Measurements from ENCODE around the gene PKD1L1.
A peak's percentile ranks its signal among the peaks of the same experiment; 100 is the strongest.

Gene PKD1L1

DNA sequence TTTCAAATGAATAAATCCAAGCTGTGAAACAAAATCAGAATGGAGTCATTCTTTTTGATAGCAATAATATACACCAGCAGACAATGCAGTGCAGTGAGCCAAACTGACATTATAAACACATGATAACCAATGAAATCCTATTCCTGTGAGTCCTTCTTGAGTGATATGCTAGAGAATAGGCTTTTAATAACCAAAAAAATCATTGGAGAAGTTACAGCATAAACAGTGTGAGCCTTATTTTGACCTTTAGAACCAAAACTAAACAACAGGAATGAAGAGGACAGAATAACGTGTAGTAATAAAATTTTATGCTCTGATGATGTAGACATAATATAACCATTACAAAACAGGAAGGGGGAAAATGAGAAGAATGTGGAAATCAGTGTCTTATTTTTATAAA is 22.5 kb upstream of the PKD1L1 start:
- H3K4me3 ChIP-seq (ENCODE audit: control insufficient read depth, low read depth, low read length), result no peak overlapping the region
- peak; percentile 21 for DNase-seq (ENCODE audit: low read depth)
- TF ChIP-seq, protein P1, sequence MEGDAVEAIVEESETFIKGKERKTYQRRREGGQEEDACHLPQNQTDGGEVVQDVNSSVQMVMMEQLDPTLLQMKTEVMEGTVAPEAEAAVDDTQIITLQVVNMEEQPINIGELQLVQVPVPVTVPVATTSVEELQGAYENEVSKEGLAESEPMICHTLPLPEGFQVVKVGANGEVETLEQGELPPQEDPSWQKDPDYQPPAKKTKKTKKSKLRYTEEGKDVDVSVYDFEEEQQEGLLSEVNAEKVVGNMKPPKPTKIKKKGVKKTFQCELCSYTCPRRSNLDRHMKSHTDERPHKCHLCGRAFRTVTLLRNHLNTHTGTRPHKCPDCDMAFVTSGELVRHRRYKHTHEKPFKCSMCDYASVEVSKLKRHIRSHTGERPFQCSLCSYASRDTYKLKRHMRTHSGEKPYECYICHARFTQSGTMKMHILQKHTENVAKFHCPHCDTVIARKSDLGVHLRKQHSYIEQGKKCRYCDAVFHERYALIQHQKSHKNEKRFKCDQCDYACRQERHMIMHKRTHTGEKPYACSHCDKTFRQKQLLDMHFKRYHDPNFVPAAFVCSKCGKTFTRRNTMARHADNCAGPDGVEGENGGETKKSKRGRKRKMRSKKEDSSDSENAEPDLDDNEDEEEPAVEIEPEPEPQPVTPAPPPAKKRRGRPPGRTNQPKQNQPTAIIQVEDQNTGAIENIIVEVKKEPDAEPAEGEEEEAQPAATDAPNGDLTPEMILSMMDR (IDR thresholded peaks at IDR 0.05; ENCODE audit: control insufficient read depth, insufficient read depth, low read depth, low read length, missing control alignments), result no peak

DNA sequence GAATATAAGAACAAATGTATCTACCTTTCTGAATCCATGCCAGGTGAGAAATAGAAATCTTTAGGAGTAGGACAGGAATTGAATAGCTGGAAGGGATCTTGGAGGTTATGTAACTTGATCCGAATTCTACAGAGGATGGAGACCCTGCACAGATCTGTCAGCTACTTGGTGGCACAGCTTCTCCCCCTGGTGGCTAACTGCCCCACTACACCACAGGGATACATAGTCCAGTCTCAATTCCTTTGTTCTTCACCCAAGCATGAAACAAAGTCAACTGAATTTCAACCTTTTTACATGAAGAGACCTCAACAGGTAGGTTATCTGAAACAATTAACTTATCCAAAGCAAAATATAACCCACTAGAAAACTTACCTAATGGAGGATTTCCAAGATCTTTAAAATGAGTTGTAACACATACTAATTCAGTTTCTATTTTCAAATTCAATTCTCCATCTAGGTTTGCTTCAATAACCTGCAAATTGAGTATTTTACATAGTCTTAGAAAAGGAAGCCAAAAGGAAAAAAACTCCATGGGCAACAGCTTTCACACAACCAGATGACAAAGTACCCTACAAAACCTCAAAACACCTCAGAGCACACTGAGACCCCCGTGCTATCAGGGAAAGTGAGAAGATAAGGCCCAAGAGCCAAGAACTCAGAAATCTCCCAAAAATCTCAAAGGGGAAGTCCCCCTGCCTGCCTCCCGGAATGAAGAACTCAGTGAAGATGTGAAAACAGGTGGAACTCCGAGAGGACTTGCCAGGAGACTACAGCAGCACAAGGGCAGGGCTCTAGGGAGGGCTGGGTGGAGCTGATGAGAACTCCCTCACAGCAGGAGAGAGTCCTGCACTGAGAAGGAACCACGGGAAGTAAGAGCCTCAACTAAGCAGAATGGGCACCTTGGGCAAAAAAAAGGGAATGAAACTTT is 20.8 kb upstream of the PKD1L1 start:
- no peak for DNase-seq (ENCODE audit: low read depth)
- no peak overlapping the region for H3K4me3 ChIP-seq (ENCODE audit: control insufficient read depth, low read depth, low read length)

GRCh38 chr7:47967708-47968107 is 19.4 kb upstream of the PKD1L1 start:
- TF ChIP-seq, protein P1 (IDR thresholded peaks at IDR 0.05; ENCODE audit: control insufficient read depth, insufficient read depth, low read depth, low read length, missing control alignments), result no peak
- no peak for DNase-seq (ENCODE audit: low read depth)

More for the DNA sequence above, 20.8 kb upstream of the PKD1L1 start:
- TF ChIP-seq, protein P1 (IDR thresholded peaks at IDR 0.05; ENCODE audit: control insufficient read depth, insufficient read depth, low read depth, low read length, missing control alignments), result peak; percentile 85

DNA sequence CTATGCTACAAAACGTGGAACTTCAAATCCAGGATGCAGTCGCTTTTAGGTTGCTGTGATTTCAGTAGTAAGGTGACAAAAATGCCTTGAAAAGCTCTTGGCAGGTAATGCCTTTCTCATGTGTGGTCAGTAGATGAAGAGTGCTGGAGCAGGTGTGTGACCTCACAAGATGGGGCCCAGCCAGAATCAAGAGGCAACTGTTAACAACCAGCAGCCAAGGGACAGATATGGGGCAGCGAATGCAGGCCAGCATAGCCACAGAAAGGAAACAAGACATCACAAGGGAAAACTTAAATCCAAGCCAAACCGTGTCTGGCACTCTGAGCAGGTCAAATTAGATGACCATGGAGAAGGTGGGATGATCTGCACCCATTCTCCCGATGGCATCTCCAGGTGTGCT is 18.9 kb upstream of the PKD1L1 start:
- TF ChIP-seq, protein P1 (IDR thresholded peaks at IDR 0.05; ENCODE audit: control insufficient read depth, insufficient read depth, low read depth, low read length, missing control alignments), result no peak
- no peak for DNase-seq (ENCODE audit: low read depth)
- H3K4me3 ChIP-seq (ENCODE audit: control insufficient read depth, low read depth, low read length), result no peak overlapping the region

More at GRCh38 chr7:47967708-47968107, 19.4 kb upstream of the PKD1L1 start:
- no peak overlapping the region for H3K4me3 ChIP-seq (ENCODE audit: control insufficient read depth, low read depth, low read length)

DNA sequence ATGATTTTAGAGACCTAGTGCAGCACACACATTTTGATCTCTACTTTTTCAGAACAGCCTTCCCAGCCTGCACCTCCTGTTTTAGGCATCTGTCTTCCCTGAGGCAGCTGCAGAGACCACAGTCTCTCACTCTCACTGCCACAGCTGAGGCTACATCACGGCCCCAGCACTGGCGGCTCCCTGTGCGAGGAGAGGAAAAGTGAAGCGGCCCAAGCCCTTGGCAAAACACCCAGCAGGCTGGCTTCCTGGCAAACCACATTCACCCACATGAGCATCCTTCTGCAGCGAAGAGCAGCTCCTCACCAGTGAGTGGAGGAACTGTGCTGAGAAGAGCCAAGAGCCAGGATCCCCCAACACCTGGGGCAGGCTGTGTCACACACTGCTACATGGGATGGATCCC is 17.2 kb upstream of the PKD1L1 start:
- no peak overlapping the region for H3K4me3 ChIP-seq (ENCODE audit: control insufficient read depth, low read depth, low read length)
- no peak for DNase-seq (ENCODE audit: low read depth)
- TF ChIP-seq, protein P1 (IDR thresholded peaks at IDR 0.05; ENCODE audit: control insufficient read depth, insufficient read depth, low read depth, low read length, missing control alignments), result no peak

GRCh38 chr7:47962262-47962661 is 14.0 kb upstream of the PKD1L1 start:
- TF ChIP-seq, protein P1 (IDR thresholded peaks at IDR 0.05; ENCODE audit: control insufficient read depth, insufficient read depth, low read depth, low read length, missing control alignments), result no peak
- DNase-seq (ENCODE audit: low read depth), result no peak
- no peak overlapping the region for H3K4me3 ChIP-seq (ENCODE audit: control insufficient read depth, low read depth, low read length)

Measured in AG09309 (cell line).